ENCODE data around the gene SF1.

Gene SF1

GRCh38 chr11:64777449-64778222, 706 bp downstream of the SF1 start:
- DNase-seq, result no peak

- DNase-seq, result no peak
These were observed 1.5 kb downstream of the SF1 start for GRCh38 chr11:64776875-64777274.

- no peak for DNase-seq
These were observed 1.9 kb downstream of the SF1 start for GRCh38 chr11:64776425-64776824.

- DNase-seq, result no peak
These were observed 4.2 kb downstream of the SF1 start for GRCh38 chr11:64774144-64774543.

GRCh38 chr11:64772303-64773018, 5.9 kb downstream of the SF1 start:
- no peak for DNase-seq

- DNase-seq, result no peak
These were observed 6.5 kb downstream of the SF1 start for GRCh38 chr11:64771861-64772260.

GRCh38 chr11:64770120-64770519, 8.2 kb downstream of the SF1 start:
- no peak for DNase-seq

GRCh38 chr11:64769283-64769682, 9.1 kb downstream of the SF1 start:
- no peak for DNase-seq

- no peak for DNase-seq
These were observed 10.0 kb downstream of the SF1 start for GRCh38 chr11:64768300-64768694.

- DNase-seq, result no peak
These were observed 10.7 kb downstream of the SF1 start for GRCh38 chr11:64767344-64768299.

- no peak for DNase-seq
These were observed 11.5 kb downstream of the SF1 start for GRCh38 chr11:64766881-64767280.

- no peak for DNase-seq
These were observed 12.3 kb downstream of the SF1 start for GRCh38 chr11:64765851-64766665.

- DNase-seq, result no peak
These were observed 13.0 kb downstream of the SF1 start for GRCh38 chr11:64765291-64765850.

- DNase-seq, result no peak
These were observed 13.6 kb downstream of the SF1 start for GRCh38 chr11:64764753-64765152.

- no peak for DNase-seq
These were observed 14.2 kb downstream of the SF1 start for GRCh38 chr11:64764040-64764611.

GRCh38 chr11:64763526-64764039, 14.8 kb downstream of the SF1 start:
- DNase-seq, result no peak

GRCh38 chr11:64762674-64763525, 15.4 kb downstream of the SF1 start:
- DNase-seq, result no peak

- DNase-seq, result no peak
These were observed 16.1 kb downstream of the SF1 start for GRCh38 chr11:64762277-64762673.

GRCh38 chr11:64760759-64761420, 17.5 kb downstream of the SF1 start:
- DNase-seq, result no peak

Measured in cerebellar nuclear complex (tissue), 1 donor.